ENCODE measurements around the gene SLC27A3.

The SLC27A3 gene

GRCh38 chr1:153774780-153775457 is at the start of gene SLC27A3:
TSS of gene SLC27A3 (plus strand) at chr1:153775407. CDS start at chr1:153775498, 91 bp downstream.
- peak; percentile 35 for DNase-seq

- peak; percentile 100 for DNase-seq
These were observed 47.5 kb upstream of the SLC27A3 start, which contains the start of gene INTS3 for GRCh38 chr1:153727463-153728304. TSS of gene INTS3 (plus strand) at chr1:153728050. CDS start at chr1:153728635, 585 bp downstream.

- DNase-seq: peak; percentile 27
These were observed 46.7 kb upstream of the SLC27A3 start for GRCh38 chr1:153728305-153729066.

- DNase-seq: no peak
These were observed 44.7 kb upstream of the SLC27A3 start for GRCh38 chr1:153730468-153730988.

- no peak for DNase-seq
These were observed 41.2 kb upstream of the SLC27A3 start for GRCh38 chr1:153733970-153734369.

GRCh38 chr1:153734396-153735089 is 40.7 kb upstream of the SLC27A3 start:
- no peak for DNase-seq

- no peak for DNase-seq
These were observed 40.2 kb upstream of the SLC27A3 start for GRCh38 chr1:153735090-153735420.

- DNase-seq: no peak
These were observed 33.2 kb upstream of the SLC27A3 start for GRCh38 chr1:153741986-153742385.

GRCh38 chr1:153742411-153743142 is 32.6 kb upstream of the SLC27A3 start:
- DNase-seq: no peak

- DNase-seq: no peak
These were observed 29.8 kb upstream of the SLC27A3 start for GRCh38 chr1:153745417-153745816.

- no peak for DNase-seq
These were observed 29.0 kb upstream of the SLC27A3 start for GRCh38 chr1:153746174-153746573.

- no peak for DNase-seq
These were observed 26.3 kb upstream of the SLC27A3 start for GRCh38 chr1:153748903-153749302.

- DNase-seq: peak; percentile 87
These were observed 25.7 kb upstream of the SLC27A3 start for GRCh38 chr1:153749408-153750005.

GRCh38 chr1:153750026-153750995 is 24.9 kb upstream of the SLC27A3 start:
- DNase-seq: no peak

GRCh38 chr1:153752072-153752471 is 23.1 kb upstream of the SLC27A3 start:
- no peak for DNase-seq

- DNase-seq: no peak
These were observed 22.5 kb upstream of the SLC27A3 start for GRCh38 chr1:153752571-153753195.

GRCh38 chr1:153754266-153754665 is 20.9 kb upstream of the SLC27A3 start:
- no peak for DNase-seq

GRCh38 chr1:153760440-153760839 is 14.8 kb upstream of the SLC27A3 start:
- DNase-seq: no peak

- DNase-seq: no peak
These were observed 11.6 kb upstream of the SLC27A3 start for GRCh38 chr1:153763365-153764225.
